Transverse colon (tissue), 4 donors: Measurements from ENCODE around the gene IFT88. TPM values are rescaled to one million over a fixed set of nuclear protein-coding genes. Genes with fewer than 3 reads are reported as not detected.
A peak's percentile ranks its signal among the peaks of the same experiment; 100 is the strongest.

ENCODE experiments used
- DNase-seq: peaks from one replicate; pipeline ENCODE4 v3.0.0-alpha.2; 2019
- H3K27ac ChIP-seq, 4 donors: fragments of 200-600 bp; sonication (generic); 2 replicates each; pipeline ENCODE4 v1.5.1; 2016 to 2018; ENCODE audit warnings: inconsistent platforms in 4 of 4
- H3K27me3 ChIP-seq: fragments of 200-600 bp; sonication (generic); 2 replicates; pipeline ENCODE4 v1.5.1; 2017; ENCODE audit warnings: inconsistent platforms
- H3K36me3 ChIP-seq, 4 donors: fragments of 200-600 bp; sonication (generic); 2 replicates each; pipeline ENCODE4 v1.5.1; 2017 to 2019; ENCODE audit warnings: inconsistent platforms in 4 of 4
- H3K4me1 ChIP-seq, 4 donors: fragments of 200-600 bp; sonication (generic); 2 replicates each; pipeline ENCODE4 v1.5.1; 2017 to 2020; ENCODE audit warnings: inconsistent platforms in 4 of 4
- H3K4me3 ChIP-seq, 4 donors: fragments of 200-600 bp; sonication (generic); 1 replicate in 1 of 4; 2 replicates in 3 of 4; pipeline versions ENCODE4 v1.5.1 to v1.6.1; 2017 to 2019; ENCODE audit warnings: inconsistent platforms in 4 of 4
- H3K9me3 ChIP-seq, 2 donors: fragments of 200-600 bp; sonication (generic); 2 replicates each; pipeline ENCODE4 v1.5.1; 2017 to 2019; ENCODE audit warnings: inconsistent platforms in 2 of 2
- CTCF ChIP-seq, 5 experiments: fragments of 200-600 bp in 3 of 5; fragments of 450-650 bp in 2 of 5; sonication (generic) in 3 of 5; IDR thresholded peaks; 1 replicate in 2 of 5; 2 replicates in 3 of 5; pipeline ENCODE4 v1.5.1; 2016 to 2017; ENCODE audit warnings: antibody characterized with exemption in 5 of 5, inconsistent platforms in 3 of 5, mild to moderate bottlenecking in 2 of 5, moderate library complexity in 1 of 5
- EP300 ChIP-seq: sonication (generic); formaldehyde crosslinking; IDR thresholded peaks from one replicate; pipeline ENCODE4 v1.6.1; 2017; ENCODE audit warnings: antibody characterized with exemption, low read depth
- POLR2A ChIP-seq: fragments of 450-650 bp; IDR thresholded peaks from one replicate; pipeline ENCODE4 v1.6.1; 2016; ENCODE audit warnings: antibody characterized with exemption, mild to moderate bottlenecking, moderate library complexity
- POLR2AphosphoS5 ChIP-seq, 3 donors: sonication (generic); formaldehyde crosslinking; IDR thresholded peaks; one replicate each; pipeline ENCODE4 v1.6.1; 2016; ENCODE audit warnings: antibody characterized with exemption in 3 of 3
- WGBS, 2 donors: methylation state at CpG; one replicate each; pipeline ENCODE4 v1.1.5; 2018; ENCODE audit warnings: low coverage in 1 of 2; 5-methylcytosine and 5-hydroxymethylcytosine counted together
- in situ Hi-C, 4 donors: fragments of 200-750 bp; cut with MboI; loops; one replicate each; pipeline versions ENCODE4 v1.15.0 to v1.15.1; 2017; ENCODE audit warnings: low sequenced_read_pairs in 3 of 4, low pct_ligation_motif_present in 1 of 4, low pct_unique_long_range_greater_than_20kb in 1 of 4
- intact Hi-C: fragments of 100-400 bp; cut with DNase I; formaldehyde crosslinking; loops from one replicate; pipeline ENCODE4 v1.15.1; 2023; ENCODE audit warnings: low total_unique reads
- total RNA-seq, 4 donors: library from RNA; depleted of rRNA; stranded (reverse); fragments of >200 nt; gene quantifications; one replicate each; pipeline ENCODE4 v1.1.0, GENCODE V29; 2016

IFT88 gene
- total RNA-seq, 4 donors from 2014 or later: 3.4 to 22.9 (median 16.6) TPM

GRCh38 chr13:20702530-20702914 is 135.6 kb downstream of the IFT88 start:
- TF ChIP-seq EP300 (no peak), POLR2AphosphoS5 (IDR thresholded peaks at IDR 0.05) (peak; percentile 26 to 48 (median 43)), CTCF (IDR thresholded peaks at IDR 0.05) (no peak)
- Histone ChIP-seq H3K4me3 (peak overlapping the region in 3 of 4 donors; percentile 60 to 85 (median 66)), H3K27ac (peak overlapping the region in 3 of 4 donors; percentile 61 to 75 (median 70)), H3K9me3 (no peaks in the 10 kb centered on the region), H3K4me1 (peaks cover 0 to 16% (median 12%) of the 10 kb centered on the region in 4 donors), H3K27me3 (peaks cover 25% of the 10 kb centered on the region), H3K36me3 (no peaks in the 10 kb centered on the region)
- 26 to 28% methylated on average over 8 to 9 of the region's 9 CpGs for WGBS, 2 donors
- in situ Hi-C loops: loop anchor here in 3 of 4 donors (10.0 to 25.0 kb wide), 5 partner anchors 110 to 385 kb away; partner anchors contain the start of gene XPO4 (in 2 of the 3)
- no peak for DNase-seq
- intact Hi-C loops: no loop called here

GRCh38 chr13:20702915-20703779 is 136.2 kb downstream of the IFT88 start, which contains the start of gene IL17D:
TSS of gene IL17D (plus strand) at chr13:20703699. CDS start at chr13:20704002, 303 bp downstream.
- Histone ChIP-seq H3K36me3 (no peaks in the 10 kb centered on the region), H3K27ac (peak within 1 kb of the TSS; percentile 65 to 75 (median 72)), H3K27me3 (peaks cover 25% of the 10 kb centered on the region), H3K4me3 (peak within 1 kb of the TSS; percentile 56 to 85 (median 63)), H3K9me3 (no peaks in the 10 kb centered on the region), H3K4me1 (peaks cover 0 to 16% (median 12%) of the 10 kb centered on the region in 4 donors)
- in situ Hi-C loops (loop anchor here in 3 of 4 donors (10.0 to 25.0 kb wide), 5 partner anchors 109 to 384 kb away; partner anchors contain the start of gene XPO4 (in 2 of the 3)), intact Hi-C loops (no loop called here)
- TF ChIP-seq EP300: no peak
- TF ChIP-seq CTCF (IDR thresholded peaks at IDR 0.05): peak in 1 of 5 experiments; percentile 17
- TF ChIP-seq POLR2A: no peak
- DNase-seq: peak; percentile 43
- WGBS, 2 donors: 1 to 3% methylated on average over 6 to 56 of the region's 94 CpGs

- H3K27ac ChIP-seq: peak overlapping the region in 3 of 4 donors; percentile 37 to 74 (median 55)
- peak; percentile 87 for DNase-seq
- H3K36me3 ChIP-seq: no peaks in the 10 kb centered on the region
- TF ChIP-seq CTCF (IDR thresholded peaks at IDR 0.05) (peak in 4 of 5 experiments; percentile 44 to 66 (median 50)), EP300 (no peak), POLR2A (no peak), POLR2AphosphoS5 (IDR thresholded peaks at IDR 0.05) (peak in 2 of 3 donors; percentile 59 to 61)
- H3K4me3 ChIP-seq: peak overlapping the region; percentile 29 to 66 (median 42)
- H3K4me1 ChIP-seq: peaks cover 0 to 16% (median 12%) of the 10 kb centered on the region in 4 donors
- intact Hi-C loops (no loop called here), in situ Hi-C loops (loop anchor here in 3 of 4 donors (10.0 to 25.0 kb wide), 5 partner anchors 108 to 383 kb away; partner anchors contain the start of gene XPO4 (in 2 of the 3))
- H3K9me3 ChIP-seq: no peaks in the 10 kb centered on the region
- peaks cover 25% of the 10 kb centered on the region for H3K27me3 ChIP-seq
- WGBS, 2 donors: 0% methylated on average over 23 of the region's 98 CpGs; no CpG with 5 or more reads in 1 of the 2 donors
These were observed 137.0 kb downstream of the IFT88 start for GRCh38 chr13:20703780-20704458.
